NCI-H345 treated with DMSO at 0.1 percent for 48 hours (cell line): ENCODE measurements around the gene ZNF559.

ENCODE experiments used
- DNase-seq: peaks from one replicate; lab custom pipeline; 2025; ENCODE audit not compliant: unreplicated experiment; lab: John Stamatoyannopoulos, UW

The ZNF559 gene

DNA sequence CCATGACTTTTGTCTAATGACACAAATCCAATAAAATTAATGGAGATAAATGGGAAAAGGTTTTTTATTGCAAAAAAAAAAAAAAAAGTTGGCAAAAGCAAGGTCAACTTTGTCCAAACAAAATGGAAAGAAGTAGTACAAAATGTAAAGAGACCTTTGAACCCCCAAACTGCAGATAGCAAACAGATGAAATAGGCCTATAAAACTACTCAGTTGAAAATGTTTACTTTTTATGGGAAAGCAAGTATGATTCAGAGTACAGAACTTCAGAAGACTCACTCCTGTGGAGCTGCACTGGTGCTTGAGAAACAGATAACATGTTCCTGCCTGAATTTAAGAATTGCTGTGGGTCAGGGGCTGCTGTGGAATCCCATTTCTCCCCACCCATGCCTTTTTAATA lies 29.0 kb downstream of the ZNF559 start:
- no peak for DNase-seq

DNA sequence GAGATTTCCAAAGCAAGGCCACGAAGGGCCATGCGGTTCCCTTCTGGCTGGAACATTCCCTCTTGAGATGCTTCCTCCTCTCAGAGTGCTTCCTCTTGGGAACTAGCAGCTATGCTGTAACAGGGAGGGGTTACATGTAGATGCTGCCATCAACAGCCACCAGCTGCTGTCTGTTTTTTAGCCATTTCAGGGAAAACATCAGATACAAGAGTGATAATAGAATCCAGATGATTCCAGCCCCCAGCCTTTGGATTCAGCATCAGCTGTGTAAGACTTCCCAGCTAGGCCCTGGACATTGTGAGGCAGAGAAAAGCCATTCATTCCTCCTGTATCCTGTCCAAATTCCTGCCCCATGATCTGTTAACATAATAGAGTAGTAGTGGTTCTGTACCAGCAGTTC lies 30.7 kb downstream of the ZNF559 start:
- DNase-seq, result no peak

DNA sequence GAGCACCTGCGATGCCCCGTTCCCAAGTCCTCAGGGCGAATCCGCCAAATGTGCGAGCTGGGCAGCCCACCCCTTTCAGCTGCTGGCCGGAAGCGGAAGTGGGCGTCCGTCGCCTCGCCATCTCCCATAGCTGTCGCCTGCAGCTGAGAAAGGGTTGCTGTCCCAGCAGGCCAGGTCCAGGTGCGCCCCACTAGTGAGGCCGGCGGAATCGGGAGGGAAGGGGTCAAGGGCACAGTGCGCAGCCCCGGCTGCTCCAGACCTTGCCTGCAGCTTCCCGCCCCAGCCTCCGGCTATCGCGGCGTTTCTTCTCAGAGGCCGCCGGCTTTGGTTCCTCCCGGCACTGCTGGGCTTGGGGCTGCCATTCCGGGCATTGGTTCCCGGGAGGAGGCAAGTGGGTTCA lies 38.9 kb downstream of the ZNF559 start, which contains the start of gene ZNF177:
TSS of gene ZNF177 (plus strand) at position 109 of the 400 bp plus-strand sequence. CDS start 15,299 bp downstream, outside the sequence.
- no peak for DNase-seq

DNA sequence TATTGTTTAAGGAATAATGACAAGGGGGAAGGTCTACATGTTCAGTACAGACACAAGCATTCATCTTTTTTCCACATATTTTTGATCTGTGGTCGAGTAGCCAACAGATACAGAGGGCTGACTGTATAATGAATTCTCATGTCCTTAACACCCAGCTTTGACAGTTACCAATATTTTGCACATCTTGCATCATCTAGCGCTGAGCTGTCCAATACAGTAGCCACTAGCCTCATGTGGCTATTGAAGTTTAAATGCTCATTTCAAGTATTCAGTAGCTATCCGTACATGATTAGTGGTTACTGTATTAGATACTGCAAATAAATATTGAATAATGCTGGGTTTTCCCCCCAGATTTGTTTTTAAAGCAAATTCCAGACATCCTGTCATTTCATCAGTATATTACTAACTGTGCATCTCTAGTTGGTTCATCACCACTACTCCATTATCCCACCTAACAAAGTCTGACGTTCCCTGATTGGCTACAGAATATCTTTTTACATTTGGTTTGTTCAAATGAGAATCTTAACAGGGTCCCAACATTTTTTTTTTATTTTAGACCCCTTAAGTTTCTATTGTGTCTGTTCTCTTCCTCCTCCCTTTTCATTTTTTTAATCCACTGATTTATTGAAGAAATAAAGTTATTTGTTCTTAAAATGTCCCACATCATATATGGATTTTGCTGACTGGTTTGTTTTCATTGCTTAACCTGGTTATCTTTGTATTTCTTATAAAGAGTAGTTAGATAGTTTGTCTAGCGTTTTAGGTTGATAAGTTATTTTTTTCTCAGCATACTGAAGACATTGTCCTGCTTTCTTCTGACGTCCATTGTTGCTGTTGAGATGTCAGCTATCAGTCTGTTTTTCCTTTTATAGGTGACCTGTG lies 47.0 kb downstream of the ZNF559 start:
- no peak for DNase-seq

DNA sequence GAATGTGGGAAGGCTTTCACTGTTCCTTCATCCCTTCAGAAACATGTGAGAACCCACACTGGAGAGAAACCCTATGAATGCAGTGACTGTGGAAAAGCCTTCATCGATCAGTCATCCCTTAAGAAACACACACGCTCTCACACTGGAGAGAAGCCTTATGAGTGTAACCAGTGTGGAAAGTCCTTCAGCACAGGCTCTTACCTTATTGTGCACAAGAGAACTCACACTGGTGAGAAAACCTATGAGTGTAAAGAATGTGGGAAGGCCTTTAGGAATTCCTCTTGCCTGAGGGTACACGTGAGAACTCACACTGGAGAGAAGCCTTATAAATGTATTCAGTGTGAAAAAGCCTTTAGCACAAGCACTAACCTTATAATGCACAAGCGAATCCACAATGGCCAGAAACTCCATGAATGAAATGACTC lies 57.4 kb downstream of the ZNF559 start:
- DNase-seq, result no peak
